K562 (cell line): ENCODE data around the gene NOTCH3. TPM values are rescaled to one million over a fixed set of nuclear protein-coding genes. Genes with fewer than 3 reads are reported as not detected.
A peak's percentile ranks its signal among the peaks of the same experiment; 100 is the strongest.

Experiments
- HOXB6 ChIP-seq: fragments of 250-450 bp; sonication (Bioruptor Pico); IDR thresholded peaks from 2 replicates; pipeline ENCODE4 v1.5.1; 2022; ENCODE audit warnings: mild to moderate bottlenecking, borderline replicate concordance
- MEIS2 ChIP-seq: fragments of 450-650 bp; IDR thresholded peaks from 2 replicates; pipeline ENCODE4 v1.6.1; 2014; ENCODE audit warnings: mild to moderate bottlenecking; ENCODE audit not compliant: partially characterized antibody
- NFYB ChIP-seq: IDR thresholded peaks from 2 replicates; pipeline ENCODE4 v1.6.1; 2011; ENCODE audit warnings: mild to moderate bottlenecking, moderate library complexity; ENCODE audit not compliant: insufficient read length; ENCODE audit errors: extremely low read depth
- PHF21A ChIP-seq: fragments of 450-650 bp; IDR thresholded peaks from 2 replicates; pipeline ENCODE4 v1.6.1; 2017; ENCODE audit warnings: low read depth, borderline replicate concordance
- VEZF1 ChIP-seq: fragments of 200-800 bp; sonication (Bioruptor generic); IDR thresholded peaks from 2 replicates; pipeline ENCODE4 v1.6.1; 2017; ENCODE audit warnings: missing genetic modification characterization, missing compliant biosample characterization
- WHSC1 ChIP-seq: IDR thresholded peaks from one replicate; pipeline ENCODE4 v1.6.1; 2012; ENCODE audit warnings: low read length, control low read depth, inconsistent platforms
- ZNF778 ChIP-seq: fragments of 450-650 bp; formaldehyde crosslinking; IDR thresholded peaks from 2 replicates; pipeline ENCODE4 v1.4.0; 2020; ENCODE audit warnings: mild to moderate bottlenecking, moderate library complexity
- polyA plus RNA-seq, 8 experiments: library from polyadenylated mRNA; depleted of rRNA in 4 of 8; stranded (reverse) in 5 of 8; unstranded in 3 of 8; fragments of >200 nt; fragmentation: Nextera tagmentation in 2 of 8; fragmentation: Illumina TruSeq in 1 of 8; extraction: Ambion mirVana in 2 of 8; extraction: Trizol in 1 of 8; gene quantifications; 2 replicates each; pipeline versions ENCODE4 v1.2.1 to v1.2.3, GENCODE V29; 2011 to 2014; ENCODE audit warnings: inconsistent platforms in 1 of 8, missing spikeins in 1 of 8
- total RNA-seq, 7 experiments: library from RNA; depleted of rRNA in 6 of 7; stranded (reverse); fragments of >200 nt in 6 of 7; fragmentation: Illumina TruSeq in 2 of 7; extraction: Trizol in 2 of 7; gene quantifications; 2 replicates each; pipeline versions ENCODE4 v1.2.1 to v1.2.3, GENCODE V29; 2011 to 2021; ENCODE audit warnings: low replicate concordance in 1 of 7
- TF ChIP-seq, protein P1 (sequence below): fragments of 250-450 bp; sonication (Bioruptor Pico); IDR thresholded peaks from 2 replicates; pipeline ENCODE4 v1.5.0; 2021
- TF ChIP-seq, protein P2 (sequence below): fragments of 450-650 bp; IDR thresholded peaks from 2 replicates; pipeline ENCODE4 v1.6.1; 2016; ENCODE audit warnings: missing biosample characterization, missing genetic modification characterization
- TF ChIP-seq, protein P3 (sequence below): sonication (generic); formaldehyde crosslinking; IDR thresholded peaks from 2 replicates; pipeline ENCODE4 v1.9.0; 2022; ENCODE audit warnings: mild to moderate bottlenecking, missing genetic modification reagents
- TF ChIP-seq, protein P4 (sequence below): fragments of 450-650 bp; IDR thresholded peaks from 2 replicates; pipeline ENCODE4 v1.6.1; 2018; ENCODE audit warnings: mild to moderate bottlenecking, low read depth; ENCODE audit not compliant: partially characterized antibody
- TF ChIP-seq, protein P5 (sequence below): fragments of 450-650 bp; IDR thresholded peaks from 2 replicates; pipeline ENCODE4 v1.6.1; 2016; ENCODE audit warnings: low read depth

NOTCH3 gene
- total and polyA plus RNA-seq, 9 of the 15 experiments (the other 6 are each of a cell fraction or from before 2014, with no cell fraction given): under 0.01 to 1.2 (median 0.16) TPM

GRCh38 chr19:15125232-15126067, 75.3 kb downstream of the NOTCH3 start (continued):
- TF ChIP-seq, protein P1, sequence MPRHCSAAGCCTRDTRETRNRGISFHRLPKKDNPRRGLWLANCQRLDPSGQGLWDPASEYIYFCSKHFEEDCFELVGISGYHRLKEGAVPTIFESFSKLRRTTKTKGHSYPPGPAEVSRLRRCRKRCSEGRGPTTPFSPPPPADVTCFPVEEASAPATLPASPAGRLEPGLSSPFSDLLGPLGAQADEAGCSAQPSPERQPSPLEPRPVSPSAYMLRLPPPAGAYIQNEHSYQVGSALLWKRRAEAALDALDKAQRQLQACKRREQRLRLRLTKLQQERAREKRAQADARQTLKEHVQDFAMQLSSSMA (CRISPR knock-in tag): no peak
- TF ChIP-seq, protein P2, sequence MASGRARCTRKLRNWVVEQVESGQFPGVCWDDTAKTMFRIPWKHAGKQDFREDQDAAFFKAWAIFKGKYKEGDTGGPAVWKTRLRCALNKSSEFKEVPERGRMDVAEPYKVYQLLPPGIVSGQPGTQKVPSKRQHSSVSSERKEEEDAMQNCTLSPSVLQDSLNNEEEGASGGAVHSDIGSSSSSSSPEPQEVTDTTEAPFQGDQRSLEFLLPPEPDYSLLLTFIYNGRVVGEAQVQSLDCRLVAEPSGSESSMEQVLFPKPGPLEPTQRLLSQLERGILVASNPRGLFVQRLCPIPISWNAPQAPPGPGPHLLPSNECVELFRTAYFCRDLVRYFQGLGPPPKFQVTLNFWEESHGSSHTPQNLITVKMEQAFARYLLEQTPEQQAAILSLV (tag): no peak
- TF ChIP-seq ZNF778 (CRISPR knock-in tag): no peak
- 0 out of 2 replicates have a peak, but pooled peaks have one; percentile 37 for TF ChIP-seq PHF21A
- TF ChIP-seq HOXB6 (CRISPR knock-in tag): no peak
- TF ChIP-seq, protein P3, sequence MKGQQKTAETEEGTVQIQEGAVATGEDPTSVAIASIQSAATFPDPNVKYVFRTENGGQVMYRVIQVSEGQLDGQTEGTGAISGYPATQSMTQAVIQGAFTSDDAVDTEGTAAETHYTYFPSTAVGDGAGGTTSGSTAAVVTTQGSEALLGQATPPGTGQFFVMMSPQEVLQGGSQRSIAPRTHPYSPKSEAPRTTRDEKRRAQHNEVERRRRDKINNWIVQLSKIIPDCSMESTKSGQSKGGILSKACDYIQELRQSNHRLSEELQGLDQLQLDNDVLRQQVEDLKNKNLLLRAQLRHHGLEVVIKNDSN: peak; percentile 96
- peak; percentile 93 for TF ChIP-seq NFYB
- TF ChIP-seq, protein P4, sequence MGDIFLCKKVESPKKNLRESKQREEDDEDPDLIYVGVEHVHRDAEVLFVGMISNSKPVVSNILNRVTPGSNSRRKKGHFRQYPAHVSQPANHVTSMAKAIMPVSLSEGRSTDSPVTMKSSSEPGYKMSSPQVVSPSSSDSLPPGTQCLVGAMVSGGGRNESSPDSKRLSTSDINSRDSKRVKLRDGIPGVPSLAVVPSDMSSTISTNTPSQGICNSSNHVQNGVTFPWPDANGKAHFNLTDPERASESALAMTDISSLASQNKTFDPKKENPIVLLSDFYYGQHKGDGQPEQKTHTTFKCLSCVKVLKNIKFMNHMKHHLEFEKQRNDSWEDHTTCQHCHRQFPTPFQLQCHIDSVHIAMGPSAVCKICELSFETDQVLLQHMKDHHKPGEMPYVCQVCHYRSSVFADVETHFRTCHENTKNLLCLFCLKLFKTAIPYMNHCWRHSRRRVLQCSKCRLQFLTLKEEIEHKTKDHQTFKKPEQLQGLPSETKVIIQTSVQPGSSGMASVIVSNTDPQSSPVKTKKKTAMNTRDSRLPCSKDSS: no peak
- TF ChIP-seq VEZF1 (CRISPR knock-in tag): peak; percentile 58
- no peak for TF ChIP-seq WHSC1
- TF ChIP-seq MEIS2: peak; percentile 78
- TF ChIP-seq, protein P5, sequence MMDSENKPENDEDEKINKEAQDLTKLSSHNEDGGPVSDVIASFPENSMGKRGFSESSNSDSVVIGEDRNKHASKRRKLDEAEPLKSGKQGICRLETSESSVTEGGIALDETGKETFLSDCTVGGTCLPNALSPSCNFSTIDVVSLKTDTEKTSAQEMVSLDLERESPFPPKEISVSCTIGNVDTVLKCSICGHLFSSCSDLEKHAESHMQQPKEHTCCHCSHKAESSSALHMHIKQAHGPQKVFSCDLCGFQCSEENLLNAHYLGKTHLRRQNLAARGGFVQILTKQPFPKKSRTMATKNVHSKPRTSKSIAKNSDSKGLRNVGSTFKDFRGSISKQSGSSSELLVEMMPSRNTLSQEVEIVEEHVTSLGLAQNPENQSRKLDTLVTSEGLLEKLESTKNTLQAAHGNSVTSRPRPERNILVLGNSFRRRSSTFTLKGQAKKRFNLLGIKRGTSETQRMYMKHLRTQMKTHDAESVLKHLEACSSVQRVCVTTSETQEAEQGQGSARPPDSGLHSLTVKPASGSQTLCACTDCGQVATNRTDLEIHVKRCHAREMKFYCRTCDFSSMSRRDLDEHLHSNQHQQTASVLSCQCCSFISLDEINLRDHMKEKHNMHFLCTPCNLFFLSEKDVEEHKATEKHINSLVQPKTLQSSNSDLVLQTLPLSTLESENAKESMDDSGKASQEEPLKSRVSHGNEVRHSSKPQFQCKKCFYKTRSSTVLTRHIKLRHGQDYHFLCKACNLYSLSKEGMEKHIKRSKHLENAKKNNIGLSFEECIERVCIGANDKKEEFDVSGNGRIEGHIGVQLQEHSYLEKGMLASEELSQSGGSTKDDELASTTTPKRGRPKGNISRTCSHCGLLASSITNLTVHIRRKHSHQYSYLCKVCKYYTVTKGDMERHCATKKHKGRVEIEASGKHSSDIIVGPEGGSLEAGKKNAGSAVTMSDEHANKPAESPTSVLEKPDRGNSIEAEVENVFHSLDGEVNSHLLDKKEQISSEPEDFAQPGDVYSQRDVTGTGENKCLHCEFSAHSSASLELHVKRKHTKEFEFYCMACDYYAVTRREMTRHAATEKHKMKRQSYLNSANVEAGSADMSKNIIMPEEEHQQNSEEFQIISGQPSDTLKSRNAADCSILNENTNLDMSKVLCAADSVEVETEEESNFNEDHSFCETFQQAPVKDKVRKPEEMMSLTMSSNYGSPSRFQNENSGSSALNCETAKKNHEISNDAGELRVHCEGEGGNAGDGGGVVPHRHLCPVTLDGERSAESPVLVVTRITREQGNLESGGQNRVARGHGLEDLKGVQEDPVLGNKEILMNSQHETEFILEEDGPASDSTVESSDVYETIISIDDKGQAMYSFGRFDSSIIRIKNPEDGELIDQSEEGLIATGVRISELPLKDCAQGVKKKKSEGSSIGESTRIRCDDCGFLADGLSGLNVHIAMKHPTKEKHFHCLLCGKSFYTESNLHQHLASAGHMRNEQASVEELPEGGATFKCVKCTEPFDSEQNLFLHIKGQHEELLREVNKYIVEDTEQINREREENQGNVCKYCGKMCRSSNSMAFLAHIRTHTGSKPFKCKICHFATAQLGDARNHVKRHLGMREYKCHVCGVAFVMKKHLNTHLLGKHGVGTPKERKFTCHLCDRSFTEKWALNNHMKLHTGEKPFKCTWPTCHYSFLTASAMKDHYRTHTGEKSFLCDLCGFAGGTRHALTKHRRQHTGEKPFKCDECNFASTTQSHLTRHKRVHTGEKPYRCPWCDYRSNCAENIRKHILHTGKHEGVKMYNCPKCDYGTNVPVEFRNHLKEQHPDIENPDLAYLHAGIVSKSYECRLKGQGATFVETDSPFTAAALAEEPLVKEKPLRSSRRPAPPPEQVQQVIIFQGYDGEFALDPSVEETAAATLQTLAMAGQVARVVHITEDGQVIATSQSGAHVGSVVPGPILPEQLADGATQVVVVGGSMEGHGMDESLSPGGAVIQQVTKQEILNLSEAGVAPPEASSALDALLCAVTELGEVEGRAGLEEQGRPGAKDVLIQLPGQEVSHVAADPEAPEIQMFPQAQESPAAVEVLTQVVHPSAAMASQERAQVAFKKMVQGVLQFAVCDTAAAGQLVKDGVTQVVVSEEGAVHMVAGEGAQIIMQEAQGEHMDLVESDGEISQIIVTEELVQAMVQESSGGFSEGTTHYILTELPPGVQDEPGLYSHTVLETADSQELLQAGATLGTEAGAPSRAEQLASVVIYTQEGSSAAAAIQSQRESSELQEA: peak; percentile 93
